Fibroblast of lung (primary cell): ENCODE measurements around the gene XKR7.

Source experiments
- CTCF ChIP-seq, 2 donors: IDR thresholded peaks in 1 of 2; conservative IDR thresholded peaks in 1 of 2; 1 replicate in 1 of 2; 2 replicates in 1 of 2; pipeline ENCODE4 v1.5.1; 2011 to 2012; ENCODE audit warnings: low read length in 2 of 2, control low read depth in 1 of 2, inconsistent platforms in 1 of 2, low read depth in 1 of 2, mild to moderate bottlenecking in 1 of 2
- EZH2 ChIP-seq: IDR thresholded peaks from 2 replicates; pipeline ENCODE4 v1.5.1; 2012; ENCODE audit warnings: low read length, control low read depth, mild to moderate bottlenecking; ENCODE audit errors: missing control alignments

GRCh38 chr20:32006841-32007786 is 39.2 kb downstream of the XKR7 start:
- TF ChIP-seq CTCF (conservative IDR thresholded peaks at IDR 0.05 in 1 of 2, IDR thresholded peaks at IDR 0.05 in 1 of 2; ENCODE audit: low read depth in 1 of 2, low read length in 2 of 2) = no peak
- TF ChIP-seq EZH2 = peak; percentile 43
